ENCODE results near the gene POU2F2.

GRCh38 chr19:42120276-42120980 lies 11.8 kb downstream of the POU2F2 start:
- TF ChIP-seq CTCF (IDR thresholded peaks at IDR 0.05) (no peak), EP300 (IDR thresholded peaks at IDR 0.05) (no peak)
